Thoracic aorta (tissue), 2 donors: ENCODE data around the gene KIRREL3. TPM values are rescaled to one million over a fixed set of nuclear protein-coding genes. Genes with fewer than 3 reads are reported as not detected.

Source experiments
- ATAC-seq: fragments of 150-250 bp; one replicate; pipeline ENCODE4 v1.8.0; 2017; ENCODE audit warnings: low read depth; ENCODE audit not compliant: insufficient number of reproducible peaks, low FRiP score
- DNase-seq: peaks from one replicate; pipeline ENCODE4 v3.0.0-alpha.2; 2020; ENCODE audit warnings: low spot score
- H3K27ac ChIP-seq, 2 donors: fragments of 200-600 bp; sonication (generic); 1 replicate in 1 of 2; 2 replicates in 1 of 2; pipeline ENCODE4 v1.5.1; 2016; ENCODE audit warnings: mild to moderate bottlenecking in 2 of 2, moderate library complexity in 2 of 2
- H3K27me3 ChIP-seq: fragments of 200-600 bp; sonication (generic); replicated peaks from 2 replicates; pipeline ENCODE4 v1.6.0; 2016; ENCODE audit warnings: mild to moderate bottlenecking; ENCODE audit not compliant: insufficient read depth
- H3K36me3 ChIP-seq: fragments of 200-600 bp; sonication (generic); one replicate; pipeline ENCODE4 v1.5.1; 2016
- H3K4me1 ChIP-seq, 2 donors: fragments of 200-600 bp; sonication (generic); 1 replicate in 1 of 2; 2 replicates in 1 of 2; pipeline versions ENCODE4 v1.5.1 to v1.6.0; 2016; ENCODE audit warnings: low read depth in 2 of 2, mild to moderate bottlenecking in 1 of 2; ENCODE audit not compliant: control insufficient read depth in 1 of 2
- H3K4me3 ChIP-seq: fragments of 200-600 bp; sonication (generic); 2 replicates; pipeline ENCODE4 v1.5.1; 2016; ENCODE audit warnings: mild to moderate bottlenecking
- H3K9me3 ChIP-seq: fragments of 200-600 bp; sonication (generic); 2 replicates; pipeline ENCODE4 v1.5.1; 2016
- total RNA-seq, 2 donors: library from RNA; depleted of rRNA; stranded (reverse); fragments of >200 nt; gene quantifications; one replicate each; pipeline versions ENCODE4 v1.1.0 to v1.2.3, GENCODE V29; 2016
- TF ChIP-seq, protein P1 (sequence below): fragments of 200-600 bp; sonication (generic); IDR thresholded peaks from one replicate; pipeline ENCODE4 v1.5.1; 2019; ENCODE audit warnings: antibody characterized with exemption

KIRREL3 gene
- total RNA-seq, 2 donors from 2014 or later, result not detected

DNA sequence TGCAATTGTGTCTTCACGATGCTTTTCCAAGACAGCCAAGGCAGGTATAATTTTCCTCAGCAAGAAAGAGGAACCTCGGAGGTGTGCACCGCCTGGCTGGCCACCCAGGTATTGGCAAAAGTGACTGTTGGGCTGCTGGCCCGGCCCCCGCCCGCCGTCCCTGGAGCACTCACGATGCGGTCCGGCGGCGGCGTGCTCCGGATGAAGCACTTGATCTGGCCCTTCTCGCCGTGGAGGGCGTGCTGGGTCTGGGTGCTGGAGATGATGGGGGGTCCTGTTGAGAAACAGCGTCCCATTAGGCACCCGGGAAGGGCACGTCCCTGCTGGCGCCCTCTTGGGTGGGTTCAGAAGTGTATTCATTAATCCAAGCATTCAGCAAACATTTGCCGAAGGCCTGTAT, 560.3 kb downstream of the KIRREL3 start:
- DNase-seq, result no peak
- Histone ChIP-seq H3K36me3 (no peaks in the 10 kb centered on the region), H3K4me3 (no peak overlapping the region), H3K9me3 (no peaks in the 10 kb centered on the region), H3K27ac (no peak overlapping the region), H3K4me1 (no peaks in the 10 kb centered on the region), H3K27me3 (no peaks in the 10 kb centered on the region)
- ATAC-seq, result no peak
- TF ChIP-seq, protein P1, sequence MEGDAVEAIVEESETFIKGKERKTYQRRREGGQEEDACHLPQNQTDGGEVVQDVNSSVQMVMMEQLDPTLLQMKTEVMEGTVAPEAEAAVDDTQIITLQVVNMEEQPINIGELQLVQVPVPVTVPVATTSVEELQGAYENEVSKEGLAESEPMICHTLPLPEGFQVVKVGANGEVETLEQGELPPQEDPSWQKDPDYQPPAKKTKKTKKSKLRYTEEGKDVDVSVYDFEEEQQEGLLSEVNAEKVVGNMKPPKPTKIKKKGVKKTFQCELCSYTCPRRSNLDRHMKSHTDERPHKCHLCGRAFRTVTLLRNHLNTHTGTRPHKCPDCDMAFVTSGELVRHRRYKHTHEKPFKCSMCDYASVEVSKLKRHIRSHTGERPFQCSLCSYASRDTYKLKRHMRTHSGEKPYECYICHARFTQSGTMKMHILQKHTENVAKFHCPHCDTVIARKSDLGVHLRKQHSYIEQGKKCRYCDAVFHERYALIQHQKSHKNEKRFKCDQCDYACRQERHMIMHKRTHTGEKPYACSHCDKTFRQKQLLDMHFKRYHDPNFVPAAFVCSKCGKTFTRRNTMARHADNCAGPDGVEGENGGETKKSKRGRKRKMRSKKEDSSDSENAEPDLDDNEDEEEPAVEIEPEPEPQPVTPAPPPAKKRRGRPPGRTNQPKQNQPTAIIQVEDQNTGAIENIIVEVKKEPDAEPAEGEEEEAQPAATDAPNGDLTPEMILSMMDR, result no peak

DNA sequence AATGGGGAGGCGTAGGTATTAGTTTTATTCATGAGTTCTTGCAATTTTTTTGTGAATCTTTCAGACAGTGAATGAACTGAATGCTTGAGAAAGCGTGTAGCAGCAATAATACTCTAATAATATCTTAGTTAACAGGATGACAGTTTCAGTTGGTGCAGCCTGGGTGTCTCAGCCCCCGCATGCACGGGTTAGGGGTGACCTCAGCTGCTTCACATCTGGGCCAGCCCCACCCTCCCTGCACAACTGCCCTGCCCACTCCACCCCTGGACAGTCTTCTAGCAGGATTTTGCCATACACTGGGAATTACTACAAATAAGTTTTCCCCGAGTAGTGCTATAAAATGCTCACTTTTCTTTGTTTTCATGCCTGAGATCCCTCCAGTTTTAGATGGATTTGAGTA, 561.9 kb downstream of the KIRREL3 start:
- H3K36me3 ChIP-seq, result no peaks in the 10 kb centered on the region
- H3K27ac ChIP-seq, result no peak overlapping the region
- H3K27me3 ChIP-seq, result no peaks in the 10 kb centered on the region
- ATAC-seq (no peak), DNase-seq (no peak)
- no peaks in the 10 kb centered on the region for H3K9me3 ChIP-seq
- TF ChIP-seq, protein P1, result no peak
- H3K4me1 ChIP-seq, result no peaks in the 10 kb centered on the region
- H3K4me3 ChIP-seq, result no peak overlapping the region

DNA sequence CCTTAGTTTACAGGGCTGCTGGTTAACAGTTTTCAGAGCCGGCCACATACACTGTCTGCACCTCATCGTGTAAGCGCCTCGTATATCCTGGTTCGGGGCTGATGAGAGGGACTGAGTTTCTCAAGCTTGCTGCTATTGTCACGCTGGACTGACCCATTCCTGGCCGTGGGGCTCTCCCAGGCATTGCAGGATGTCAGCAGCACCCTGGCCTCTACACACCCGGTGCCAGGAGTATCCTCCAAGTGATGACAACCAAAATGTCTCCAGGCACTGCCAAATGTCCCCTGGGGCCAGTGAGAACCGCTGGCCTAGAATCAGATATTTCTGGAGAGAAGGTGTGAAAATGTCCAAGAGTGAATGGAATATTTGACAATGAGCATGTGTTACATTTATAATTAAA, 562.3 kb downstream of the KIRREL3 start:
- Histone ChIP-seq H3K36me3 (no peaks in the 10 kb centered on the region), H3K4me3 (no peak overlapping the region), H3K9me3 (no peaks in the 10 kb centered on the region), H3K27ac (no peak overlapping the region), H3K4me1 (no peaks in the 10 kb centered on the region), H3K27me3 (no peaks in the 10 kb centered on the region)
- no peak for DNase-seq
- no peak for ATAC-seq
- TF ChIP-seq, protein P1, result no peak

DNA sequence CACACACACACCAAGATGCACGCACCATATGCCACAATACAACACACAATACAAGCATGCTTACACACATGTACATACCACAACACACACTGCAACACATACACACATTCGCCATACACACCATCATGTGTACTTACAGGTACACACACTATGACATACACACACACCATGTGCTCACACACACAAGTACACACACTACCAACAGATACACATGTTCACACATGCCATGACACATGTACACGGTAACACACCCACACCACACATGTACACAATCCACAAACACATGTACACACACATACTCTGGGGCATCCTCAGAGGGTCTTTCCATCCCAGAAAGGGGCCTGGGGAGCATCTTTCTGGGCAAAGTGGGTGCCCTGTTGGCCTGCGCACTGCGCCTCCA, 562.8 kb downstream of the KIRREL3 start:
- no peak for ATAC-seq

DNA sequence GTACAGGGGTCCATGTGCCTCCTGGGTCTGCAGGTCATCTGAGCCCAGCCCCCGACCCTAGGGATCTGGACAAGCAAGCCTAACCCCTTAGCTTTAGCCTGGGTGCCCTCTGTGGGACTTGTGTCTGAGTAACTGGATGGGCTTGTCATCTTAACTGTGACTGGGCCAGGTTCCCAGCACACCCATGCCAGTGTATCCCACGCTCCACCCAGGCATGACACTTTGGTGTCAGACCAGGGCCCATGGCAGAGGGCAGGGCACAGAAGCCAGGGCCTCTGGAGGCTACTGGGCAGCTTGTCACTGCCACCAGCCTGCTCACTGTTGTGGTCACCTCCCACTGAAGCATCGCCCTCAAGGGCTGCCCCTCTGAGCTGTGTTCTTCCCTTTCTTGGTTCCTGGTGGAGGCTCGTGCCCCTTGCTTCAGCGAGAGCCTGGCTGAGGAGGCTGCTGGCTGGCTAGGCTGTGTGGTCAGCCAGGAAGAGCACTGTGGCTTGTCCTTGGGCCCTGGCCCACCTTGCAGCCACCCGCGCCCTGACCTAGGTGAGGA, 564.3 kb downstream of the KIRREL3 start:
- TF ChIP-seq, protein P1, result no peak
- ATAC-seq, result no peak
- H3K4me3 ChIP-seq, result no peak overlapping the region
- H3K27me3 ChIP-seq, result no peaks in the 10 kb centered on the region
- H3K9me3 ChIP-seq, result no peaks in the 10 kb centered on the region
- peaks cover 8 to 11% of the 10 kb centered on the region in 2 donors for H3K4me1 ChIP-seq
- no peaks in the 10 kb centered on the region for H3K36me3 ChIP-seq
- H3K27ac ChIP-seq, result no peak overlapping the region
- no peak for DNase-seq

More for the DNA sequence above, 562.8 kb downstream of the KIRREL3 start:
- Histone ChIP-seq H3K27ac (no peak overlapping the region), H3K4me1 (no peaks in the 10 kb centered on the region), H3K4me3 (no peak overlapping the region), H3K27me3 (no peaks in the 10 kb centered on the region), H3K9me3 (no peaks in the 10 kb centered on the region), H3K36me3 (no peaks in the 10 kb centered on the region)
- TF ChIP-seq, protein P1, result no peak
- DNase-seq, result no peak
